GM23338 (cell line): ENCODE data around the gene SIVA1.

ENCODE experiments used
- CREB1 ChIP-seq: fragments of 250-450 bp; sonication (Bioruptor Pico); IDR thresholded peaks from 2 replicates; pipeline ENCODE4 v1.5.0; 2020; ENCODE audit warnings: low read depth, mild to moderate bottlenecking, moderate library complexity
- EZH2 ChIP-seq: fragments of 200-600 bp; sonication (generic); IDR thresholded peaks from one replicate; pipeline ENCODE4 v1.8.0; 2017; ENCODE audit warnings: antibody characterized with exemption, mild to moderate bottlenecking, low read depth; ENCODE audit not compliant: unreplicated experiment
- EZH2phosphoT487 ChIP-seq: fragments of 200-600 bp; sonication (generic); IDR thresholded peaks from one replicate; pipeline ENCODE4 v1.8.1; 2018; ENCODE audit warnings: antibody characterized with exemption; ENCODE audit not compliant: unreplicated experiment
- JUNB ChIP-seq: IDR thresholded peaks from one replicate; pipeline ENCODE4 v1.6.1; 2016; ENCODE audit warnings: antibody characterized with exemption; ENCODE audit not compliant: unreplicated experiment
- NANOG ChIP-seq: IDR thresholded peaks from 2 replicates; pipeline ENCODE4 v1.6.1; 2016; ENCODE audit warnings: antibody characterized with exemption, borderline replicate concordance
- POLR2AphosphoS5 ChIP-seq: IDR thresholded peaks from 2 replicates; pipeline ENCODE4 v1.6.1; 2016; ENCODE audit warnings: antibody characterized with exemption, low read depth
- STAT1 ChIP-seq: IDR thresholded peaks from one replicate; pipeline ENCODE4 v1.6.1; 2016; ENCODE audit warnings: antibody characterized with exemption; ENCODE audit not compliant: unreplicated experiment
- ZNF114 ChIP-seq: fragments of 250-450 bp; sonication (Bioruptor Pico); IDR thresholded peaks from 2 replicates; pipeline ENCODE4 v1.5.0; 2020; ENCODE audit warnings: mild to moderate bottlenecking, moderate library complexity
- ZNF331 ChIP-seq: fragments of 250-450 bp; sonication (Bioruptor Pico); IDR thresholded peaks from 2 replicates; pipeline ENCODE4 v1.5.0; 2020; ENCODE audit warnings: low read depth, mild to moderate bottlenecking, moderate library complexity
- TF ChIP-seq, protein P1 (sequence below): IDR thresholded peaks from one replicate; pipeline ENCODE4 v1.6.1; 2018; ENCODE audit warnings: antibody characterized with exemption; ENCODE audit not compliant: unreplicated experiment
- TF ChIP-seq, protein P2 (sequence below), 2 experiments: fragments of 200-600 bp in 1 of 2; sonication (generic) in 1 of 2; conservative IDR thresholded peaks; 2 replicates each; pipeline versions ENCODE4 v1.5.1 to v1.6.1; 2016 to 2017; ENCODE audit warnings: antibody characterized with exemption in 2 of 2, low read depth in 2 of 2, mild to moderate bottlenecking in 2 of 2, moderate library complexity in 1 of 2

DNA sequence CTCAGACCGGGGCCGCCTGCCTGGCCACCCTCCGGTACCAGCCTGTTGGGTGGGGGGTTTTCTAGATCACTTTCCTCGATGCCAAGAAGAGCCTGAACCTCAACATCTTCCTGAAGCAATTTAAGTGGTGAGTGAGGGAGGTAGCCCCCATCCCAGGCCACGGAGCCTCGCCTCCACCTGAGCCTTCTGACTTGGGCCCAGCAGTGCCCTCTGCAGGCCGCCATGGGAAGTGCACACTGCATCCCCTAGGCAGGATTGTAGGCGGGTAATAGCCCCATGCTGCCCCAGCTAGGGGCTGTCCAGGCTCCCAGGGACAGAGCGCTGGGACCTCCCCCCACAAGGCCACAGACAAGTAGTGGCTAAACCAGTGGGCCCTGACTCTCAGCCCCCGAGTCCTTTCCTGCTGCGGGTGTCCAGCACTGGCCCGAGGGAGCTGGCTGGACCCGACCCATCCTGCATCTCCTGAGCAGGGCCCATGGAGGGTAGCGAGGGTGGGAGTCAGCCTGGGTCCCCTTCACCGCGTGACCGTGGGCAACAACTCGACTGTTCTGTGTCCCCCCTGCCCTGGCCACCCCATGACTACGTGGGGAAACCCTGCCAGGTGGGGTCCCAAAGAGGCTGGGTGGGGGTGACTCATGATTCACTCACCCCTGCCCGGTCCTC is 44.2 kb upstream of the SIVA1 start:
- TF ChIP-seq, protein P1, sequence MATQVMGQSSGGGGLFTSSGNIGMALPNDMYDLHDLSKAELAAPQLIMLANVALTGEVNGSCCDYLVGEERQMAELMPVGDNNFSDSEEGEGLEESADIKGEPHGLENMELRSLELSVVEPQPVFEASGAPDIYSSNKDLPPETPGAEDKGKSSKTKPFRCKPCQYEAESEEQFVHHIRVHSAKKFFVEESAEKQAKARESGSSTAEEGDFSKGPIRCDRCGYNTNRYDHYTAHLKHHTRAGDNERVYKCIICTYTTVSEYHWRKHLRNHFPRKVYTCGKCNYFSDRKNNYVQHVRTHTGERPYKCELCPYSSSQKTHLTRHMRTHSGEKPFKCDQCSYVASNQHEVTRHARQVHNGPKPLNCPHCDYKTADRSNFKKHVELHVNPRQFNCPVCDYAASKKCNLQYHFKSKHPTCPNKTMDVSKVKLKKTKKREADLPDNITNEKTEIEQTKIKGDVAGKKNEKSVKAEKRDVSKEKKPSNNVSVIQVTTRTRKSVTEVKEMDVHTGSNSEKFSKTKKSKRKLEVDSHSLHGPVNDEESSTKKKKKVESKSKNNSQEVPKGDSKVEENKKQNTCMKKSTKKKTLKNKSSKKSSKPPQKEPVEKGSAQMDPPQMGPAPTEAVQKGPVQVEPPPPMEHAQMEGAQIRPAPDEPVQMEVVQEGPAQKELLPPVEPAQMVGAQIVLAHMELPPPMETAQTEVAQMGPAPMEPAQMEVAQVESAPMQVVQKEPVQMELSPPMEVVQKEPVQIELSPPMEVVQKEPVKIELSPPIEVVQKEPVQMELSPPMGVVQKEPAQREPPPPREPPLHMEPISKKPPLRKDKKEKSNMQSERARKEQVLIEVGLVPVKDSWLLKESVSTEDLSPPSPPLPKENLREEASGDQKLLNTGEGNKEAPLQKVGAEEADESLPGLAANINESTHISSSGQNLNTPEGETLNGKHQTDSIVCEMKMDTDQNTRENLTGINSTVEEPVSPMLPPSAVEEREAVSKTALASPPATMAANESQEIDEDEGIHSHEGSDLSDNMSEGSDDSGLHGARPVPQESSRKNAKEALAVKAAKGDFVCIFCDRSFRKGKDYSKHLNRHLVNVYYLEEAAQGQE = no peak
- TF ChIP-seq POLR2AphosphoS5 (peak; percentile 17; the same call in 1 of the 2 replicates), JUNB (no peak), EZH2phosphoT487 (no peak), EZH2 (no peak), CREB1 (CRISPR knock-in tag) (no peak), ZNF114 (CRISPR knock-in tag) (no peak), NANOG (no peak), STAT1 (no peak), ZNF331 (CRISPR knock-in tag) (no peak)
- TF ChIP-seq, protein P2, sequence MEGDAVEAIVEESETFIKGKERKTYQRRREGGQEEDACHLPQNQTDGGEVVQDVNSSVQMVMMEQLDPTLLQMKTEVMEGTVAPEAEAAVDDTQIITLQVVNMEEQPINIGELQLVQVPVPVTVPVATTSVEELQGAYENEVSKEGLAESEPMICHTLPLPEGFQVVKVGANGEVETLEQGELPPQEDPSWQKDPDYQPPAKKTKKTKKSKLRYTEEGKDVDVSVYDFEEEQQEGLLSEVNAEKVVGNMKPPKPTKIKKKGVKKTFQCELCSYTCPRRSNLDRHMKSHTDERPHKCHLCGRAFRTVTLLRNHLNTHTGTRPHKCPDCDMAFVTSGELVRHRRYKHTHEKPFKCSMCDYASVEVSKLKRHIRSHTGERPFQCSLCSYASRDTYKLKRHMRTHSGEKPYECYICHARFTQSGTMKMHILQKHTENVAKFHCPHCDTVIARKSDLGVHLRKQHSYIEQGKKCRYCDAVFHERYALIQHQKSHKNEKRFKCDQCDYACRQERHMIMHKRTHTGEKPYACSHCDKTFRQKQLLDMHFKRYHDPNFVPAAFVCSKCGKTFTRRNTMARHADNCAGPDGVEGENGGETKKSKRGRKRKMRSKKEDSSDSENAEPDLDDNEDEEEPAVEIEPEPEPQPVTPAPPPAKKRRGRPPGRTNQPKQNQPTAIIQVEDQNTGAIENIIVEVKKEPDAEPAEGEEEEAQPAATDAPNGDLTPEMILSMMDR (conservative IDR thresholded peaks at IDR 0.05; ENCODE audit: low read depth in 2 of 2) = peak; percentile 87 to 96
